Measurements from ENCODE around the gene FIP1L1. TPM values are rescaled to one million over a fixed set of nuclear protein-coding genes. Genes with fewer than 3 reads are reported as not detected.
"Not testable (repeated sequence)": the region's sequence is repeated elsewhere in the genome, so short reads cannot be mapped to it uniquely, and the experiment has no call there.

The FIP1L1 gene
- total RNA-seq, 1 experiment from 2014 or later = 103 TPM

- Mint-ChIP-seq H3K27me3 (ENCODE audit: insufficient read depth, unreplicated experiment) (no peaks in the 10 kb centered on the region), H3K4me1 (ENCODE audit: insufficient read depth, unreplicated experiment) (no peaks in the 10 kb centered on the region), H3K4me3 (ENCODE audit: unreplicated experiment) (no peak overlapping the region), H3K27ac (ENCODE audit: low read depth, unreplicated experiment) (no peak overlapping the region), H3K36me3 (ENCODE audit: insufficient read depth, unreplicated experiment) (peaks cover 31% of the 10 kb centered on the region), H3K9me3 (ENCODE audit: unreplicated experiment) (peaks cover 9% of the 10 kb centered on the region)
- TF ChIP-seq CTCF (IDR thresholded peaks at IDR 0.05; ENCODE audit: unreplicated experiment) = no peak
- CTCF ChIA-PET = interaction anchor here (0.6 to 0.7 kb wide), 2 partner anchors 24 to 120 kb away, joined by 3 read pairs; no protein-coding TSS in a partner anchor
- intact Hi-C loops (cut with micrococcal nuclease) = no loop called here
- POLR2A ChIA-PET = interaction anchor here (0.7 to 1.6 kb wide), 3 partner anchors 10 to 26 kb away, joined by 3 to 7 read pairs (median 5); no protein-coding TSS in a partner anchor
- BruUV-seq (replicated peaks) = no TSS peak
- no peak for DNase-seq (ENCODE audit: unreplicated experiment)
Observed at GRCh38 chr4:53465281-53465680, 87.8 kb downstream of the FIP1L1 start.

GRCh38 chr4:53465891-53466290, 88.5 kb downstream of the FIP1L1 start:
- H3K4me3 Mint-ChIP-seq (ENCODE audit: unreplicated experiment) = no peak overlapping the region
- peaks cover 27% of the 10 kb centered on the region for H3K36me3 Mint-ChIP-seq (ENCODE audit: insufficient read depth, unreplicated experiment)
- CTCF ChIA-PET = interaction anchor here (0.6 to 0.7 kb wide), 2 partner anchors 24 to 753 kb away, joined by 3 read pairs; no protein-coding TSS in a partner anchor
- no peak overlapping the region for H3K27ac Mint-ChIP-seq (ENCODE audit: low read depth, unreplicated experiment)
- no peaks in the 10 kb centered on the region for H3K4me1 Mint-ChIP-seq (ENCODE audit: insufficient read depth, unreplicated experiment)
- DNase-seq (ENCODE audit: unreplicated experiment) = no peak
- H3K27me3 Mint-ChIP-seq (ENCODE audit: insufficient read depth, unreplicated experiment) = no peaks in the 10 kb centered on the region
- no peak for TF ChIP-seq CTCF (IDR thresholded peaks at IDR 0.05; ENCODE audit: unreplicated experiment)
- intact Hi-C loops (cut with micrococcal nuclease) = no loop called here
- no TSS peak for BruUV-seq (replicated peaks)
- peaks cover 9% of the 10 kb centered on the region for H3K9me3 Mint-ChIP-seq (ENCODE audit: unreplicated experiment)
- POLR2A ChIA-PET = interaction anchor here (0.6 to 1.6 kb wide), 2 partner anchors 11 to 32 kb away, joined by 3 to 7 read pairs; no protein-coding TSS in a partner anchor

GRCh38 chr4:53466576-53466975, 89.1 kb downstream of the FIP1L1 start:
- ChIA-PET CTCF (interaction anchor here (0.7 kb wide), 1 partner anchor 752 kb away, joined by 3 read pairs; no protein-coding TSS in a partner anchor), POLR2A (interaction anchor here (1.1 kb wide), 1 partner anchor 29 kb away, joined by 3 read pairs; no protein-coding TSS in a partner anchor)
- H3K27me3 Mint-ChIP-seq (ENCODE audit: insufficient read depth, unreplicated experiment); DNase-seq (ENCODE audit: unreplicated experiment); BruUV-seq (replicated peaks); H3K4me3 Mint-ChIP-seq (ENCODE audit: unreplicated experiment); H3K4me1 Mint-ChIP-seq (ENCODE audit: insufficient read depth, unreplicated experiment); H3K27ac Mint-ChIP-seq (ENCODE audit: low read depth, unreplicated experiment); H3K9me3 Mint-ChIP-seq (ENCODE audit: unreplicated experiment); intact Hi-C loops (cut with micrococcal nuclease): not testable (repeated sequence)
- peaks cover 21% of the 10 kb centered on the region for H3K36me3 Mint-ChIP-seq (ENCODE audit: insufficient read depth, unreplicated experiment)

GRCh38 chr4:53476232-53477037, 99.0 kb downstream of the FIP1L1 start:
- Mint-ChIP-seq H3K36me3 (ENCODE audit: insufficient read depth, unreplicated experiment) (no peaks in the 10 kb centered on the region), H3K4me1 (ENCODE audit: insufficient read depth, unreplicated experiment) (peaks cover 35% of the 10 kb centered on the region), H3K9me3 (ENCODE audit: unreplicated experiment) (peaks cover 14% of the 10 kb centered on the region), H3K27me3 (ENCODE audit: insufficient read depth, unreplicated experiment) (no peaks in the 10 kb centered on the region), H3K27ac (ENCODE audit: low read depth, unreplicated experiment) (peak overlapping the region; percentile 78), H3K4me3 (ENCODE audit: unreplicated experiment) (peak overlapping the region; percentile 2)
- DNase-seq (ENCODE audit: unreplicated experiment) = peak; percentile 76
- BruUV-seq (replicated peaks) = no TSS peak
- ChIA-PET CTCF (interaction anchor here (0.6 to 6.1 kb wide), 4 partner anchors 13 to 742 kb away, joined by 3 to 34 read pairs (median 3); no protein-coding TSS in a partner anchor), POLR2A (interaction anchor here (0.7 to 2.6 kb wide), 11 partner anchors 11 to 226 kb away, joined by 3 to 14 read pairs (median 3); partner anchors contain the start of gene FIP1L1)
- intact Hi-C loops (cut with micrococcal nuclease) = no loop called here
- no peak for TF ChIP-seq CTCF (IDR thresholded peaks at IDR 0.05; ENCODE audit: unreplicated experiment)
